Hepatocyte (in vitro differentiated cells): ENCODE results near the gene ADAM17. TPM values are rescaled to one million over a fixed set of nuclear protein-coding genes. Genes with fewer than 3 reads are reported as not detected.
"Not testable (repeated sequence)": the region's sequence is repeated elsewhere in the genome, so short reads cannot be mapped to it uniquely, and the experiment has no call there.

ENCODE experiments used
- DNase-seq: peaks from one replicate; pipeline ENCODE4 v3.0.0-alpha.2; 2016; ENCODE audit warnings: low spot score
- H2AFZ ChIP-seq: fragments of 200-600 bp; sonication (generic); 2 replicates; pipeline ENCODE4 v1.6.0; 2016; ENCODE audit warnings: antibody characterized with exemption, mild to moderate bottlenecking
- H3K27ac ChIP-seq: fragments of 200-600 bp; sonication (generic); 2 replicates; pipeline ENCODE4 v1.5.1; 2016; ENCODE audit warnings: mild to moderate bottlenecking
- H3K27me3 ChIP-seq: fragments of 200-600 bp; sonication (generic); 2 replicates; pipeline ENCODE4 v1.6.1; 2016
- H3K36me3 ChIP-seq: fragments of 200-600 bp; sonication (generic); replicated peaks from 2 replicates; pipeline ENCODE4 v1.5.1; 2016; ENCODE audit warnings: low read depth; ENCODE audit not compliant: insufficient read depth
- H3K4me1 ChIP-seq: fragments of 200-600 bp; sonication (generic); 2 replicates; pipeline ENCODE4 v1.5.1; 2016; ENCODE audit warnings: mild to moderate bottlenecking, moderate library complexity; ENCODE audit not compliant: insufficient read depth
- H3K4me2 ChIP-seq: fragments of 200-600 bp; sonication (generic); 2 replicates; pipeline ENCODE4 v1.6.0; 2016
- H3K4me3 ChIP-seq: fragments of 200-600 bp; sonication (generic); 2 replicates; pipeline ENCODE4 v1.5.1; 2016; ENCODE audit warnings: mild to moderate bottlenecking
- H3K79me2 ChIP-seq: fragments of 200-600 bp; sonication (generic); 2 replicates; pipeline ENCODE4 v1.6.0; 2017; ENCODE audit warnings: mild to moderate bottlenecking
- H3K9me2 ChIP-seq: fragments of 200-600 bp; sonication (generic); replicated peaks from 2 replicates; pipeline ENCODE4 v1.6.0; 2017; ENCODE audit warnings: mild to moderate bottlenecking; ENCODE audit not compliant: insufficient read depth
- H3K9me3 ChIP-seq: fragments of 200-600 bp; sonication (generic); 2 replicates; pipeline ENCODE4 v1.5.1; 2016; ENCODE audit warnings: low read depth, mild to moderate bottlenecking
- H4K20me1 ChIP-seq: fragments of 200-600 bp; sonication (generic); 2 replicates; pipeline ENCODE4 v1.6.0; 2016; ENCODE audit warnings: mild to moderate bottlenecking; ENCODE audit not compliant: insufficient read depth, poor library complexity, severe bottlenecking
- CTCF ChIP-seq: fragments of 200-600 bp; sonication (generic); IDR thresholded peaks from 2 replicates; pipeline ENCODE4 v1.5.1; 2016; ENCODE audit warnings: antibody characterized with exemption, mild to moderate bottlenecking; ENCODE audit not compliant: poor library complexity
- EZH2 ChIP-seq: fragments of 200-600 bp; sonication (generic); IDR thresholded peaks from 2 replicates; pipeline ENCODE4 v1.6.1; 2016; ENCODE audit warnings: antibody characterized with exemption, mild to moderate bottlenecking, borderline replicate concordance
- EZH2phosphoT487 ChIP-seq: fragments of 200-600 bp; sonication (generic); IDR thresholded peaks from one replicate; pipeline ENCODE4 v1.6.1; 2018; ENCODE audit warnings: antibody characterized with exemption, mild to moderate bottlenecking, low read depth, moderate library complexity; ENCODE audit not compliant: unreplicated experiment, severe bottlenecking
- WGBS: methylation state at CpG from one replicate; pipeline ENCODE4 v1.1.6; 2016; ENCODE audit warnings: low lambda C conversion rate; ENCODE audit errors: missing lambda C conversion rate; 5-methylcytosine and 5-hydroxymethylcytosine counted together
- polyA plus RNA-seq: library from polyadenylated mRNA; unstranded; fragments of >200 nt; fragmentation: Nextera tagmentation; extraction: Ambion mirVana; gene quantifications from 2 replicates; pipeline ENCODE4 v1.2.1, GENCODE V29; 2016
- total RNA-seq: library from RNA; depleted of rRNA; stranded (reverse); fragments of >200 nt; gene quantifications from 2 replicates; pipeline ENCODE4 v1.2.3, GENCODE V29; 2014

Gene ADAM17
- total and polyA plus RNA-seq, 2 experiments from 2014 or later = 20.5 to 30.2 TPM

GRCh38 chr2:9518163-9518562, 37.5 kb downstream of the ADAM17 start:
- whole genome bisulfite sequencing = 87% methylated on average over 3 of the region's 3 CpGs
- Histone ChIP-seq H3K4me3 (no peak overlapping the region), H2AFZ (no peak overlapping the region), H3K27me3 (no peaks in the 10 kb centered on the region), H4K20me1 (no peaks in the 10 kb centered on the region), H3K79me2 (peaks cover 3% of the 10 kb centered on the region), H3K9me2 (no peaks in the 10 kb centered on the region), H3K9me3 (no peaks in the 10 kb centered on the region), H3K36me3 (peaks cover 4% of the 10 kb centered on the region), H3K4me1 (no peaks in the 10 kb centered on the region), H3K27ac (no peak overlapping the region), H3K4me2 (no peak overlapping the region)
- TF ChIP-seq EZH2phosphoT487 = no peak
- DNase-seq = no peak

DNA sequence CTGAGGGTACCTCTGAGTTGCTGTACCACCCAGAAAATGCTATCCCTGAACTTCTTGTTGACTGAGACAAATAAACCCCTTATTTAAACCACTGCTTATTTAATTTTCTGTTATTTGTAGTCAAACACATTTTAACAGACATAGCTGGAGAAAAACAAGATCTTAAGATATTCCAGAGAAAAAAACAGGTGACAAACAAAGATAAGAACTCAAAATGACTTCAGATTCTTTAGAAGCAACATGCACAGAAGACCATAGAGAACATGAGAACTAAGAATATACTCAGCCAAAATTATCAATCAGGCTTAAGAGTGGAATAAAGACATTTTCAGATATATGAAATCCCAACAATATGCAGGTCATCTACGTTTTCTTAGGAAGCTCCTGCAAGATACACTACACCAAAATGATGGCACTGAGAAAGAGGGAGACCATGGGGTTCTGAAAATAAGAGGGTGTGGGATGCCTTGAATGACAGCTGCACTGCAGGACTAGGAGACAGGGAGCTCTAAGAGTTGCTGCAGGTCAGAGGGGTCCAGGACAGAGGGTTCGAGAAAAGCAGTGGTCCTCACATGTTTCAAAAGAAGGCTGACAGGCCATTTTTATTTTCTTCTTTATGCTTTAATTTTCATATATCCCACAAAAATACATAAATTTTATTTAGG, 38.4 kb downstream of the ADAM17 start:
- TF ChIP-seq EZH2phosphoT487 = no peak
- TF ChIP-seq CTCF = no peak
- TF ChIP-seq EZH2 = no peak
- no peak overlapping the region for H3K4me2 ChIP-seq
- 98% methylated on average over 2 of the region's 2 CpGs for WGBS
- peaks cover 3% of the 10 kb centered on the region for H3K79me2 ChIP-seq
- H3K4me3 ChIP-seq = no peak overlapping the region
- peaks cover 4% of the 10 kb centered on the region for H3K36me3 ChIP-seq
- H4K20me1 ChIP-seq = no peaks in the 10 kb centered on the region
- no peak for DNase-seq
- H2AFZ ChIP-seq = no peak overlapping the region
- H3K4me1 ChIP-seq = no peaks in the 10 kb centered on the region
- no peaks in the 10 kb centered on the region for H3K9me2 ChIP-seq
- H3K9me3 ChIP-seq = no peaks in the 10 kb centered on the region
- H3K27ac ChIP-seq = no peak overlapping the region
- H3K27me3 ChIP-seq = no peaks in the 10 kb centered on the region

- H3K4me1 ChIP-seq, H3K4me2 ChIP-seq, H3K36me3 ChIP-seq, H2AFZ ChIP-seq, H3K27me3 ChIP-seq, H3K27ac ChIP-seq, H4K20me1 ChIP-seq, H3K9me2 ChIP-seq, H3K4me3 ChIP-seq, H3K79me2 ChIP-seq, DNase-seq, H3K9me3 ChIP-seq: not testable (repeated sequence)
- 98% methylated on average over 3 of the region's 3 CpGs for WGBS
Measured at GRCh38 chr2:9513946-9514345, 41.7 kb downstream of the ADAM17 start.

- Histone ChIP-seq H3K36me3 (no peaks in the 10 kb centered on the region), H3K79me2 (no peaks in the 10 kb centered on the region)
Measured at GRCh38 chr2:9508931-9509330, 46.7 kb downstream of the ADAM17 start.

More at GRCh38 chr2:9508931-9509330, 46.7 kb downstream of the ADAM17 start:
- Histone ChIP-seq H3K27me3 (no peaks in the 10 kb centered on the region), H3K9me3 (no peaks in the 10 kb centered on the region), H2AFZ (no peak overlapping the region), H3K9me2 (no peaks in the 10 kb centered on the region), H3K4me3 (no peak overlapping the region), H3K27ac (no peak overlapping the region), H3K4me2 (no peak overlapping the region), H3K4me1 (no peaks in the 10 kb centered on the region), H4K20me1 (no peaks in the 10 kb centered on the region)
- TF ChIP-seq EZH2 (no peak), EZH2phosphoT487 (no peak), CTCF (no peak)
- DNase-seq = no peak
- 14% methylated on average over 1 of the region's 1 CpG for WGBS
